ENCODE data around the gene COL18A1.

COL18A1 gene

DNA sequence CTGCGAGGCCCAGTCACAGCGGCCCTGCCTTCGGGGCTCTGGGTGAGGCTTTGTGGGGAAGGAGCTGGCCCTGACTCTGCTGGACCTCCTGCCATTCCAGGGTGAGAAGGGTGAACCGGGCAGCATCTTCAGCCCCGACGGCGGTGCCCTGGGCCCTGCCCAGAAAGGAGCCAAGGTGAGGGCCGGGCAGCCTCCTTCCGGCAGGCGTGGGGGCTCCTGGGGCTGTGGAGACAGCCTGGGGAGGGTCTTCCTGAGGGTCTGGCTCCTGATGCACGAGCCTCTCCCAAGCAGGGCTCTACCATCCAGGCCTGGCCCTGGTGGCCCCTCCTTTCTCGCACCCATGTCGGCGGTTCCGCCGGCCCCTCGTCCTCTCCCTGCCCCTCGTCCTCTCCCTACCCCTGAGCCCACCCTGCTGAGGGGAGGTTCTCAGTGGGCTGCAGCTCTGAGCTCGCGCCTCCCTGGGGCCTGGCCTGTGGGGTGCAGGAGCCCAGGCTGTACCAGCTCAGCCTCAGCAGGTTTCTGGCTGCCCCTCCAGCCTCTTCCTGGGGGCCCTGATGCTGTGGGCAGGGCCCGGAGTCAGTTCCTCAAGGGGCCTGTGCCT lies 88.5 kb downstream of the COL18A1 start:
- CTCF ChIA-PET, result interaction anchor here (0.7 kb wide), 1 partner anchor 485 kb away, joined by 4 read pairs; no protein-coding TSS in a partner anchor
- no peak for DNase-seq (ENCODE audit: low spot score)
- no peak for TF ChIP-seq CTCF (conservative IDR thresholded peaks at IDR 0.05; ENCODE audit: low read depth)
- POLR2A ChIA-PET (ENCODE audit: low non-redundant PET), result no interaction called here
- no peak overlapping the region for H3K27ac ChIP-seq

GRCh38 chr21:45494135-45494850 lies 89.3 kb downstream of the COL18A1 start:
- ChIA-PET CTCF (interaction anchor here (0.6 to 0.7 kb wide), 2 partner anchors 18 to 484 kb away, joined by 3 to 4 read pairs; no protein-coding TSS in a partner anchor), POLR2A (ENCODE audit: low non-redundant PET) (no interaction called here)
- H3K27ac ChIP-seq, result no peak overlapping the region
- no peak for TF ChIP-seq CTCF (conservative IDR thresholded peaks at IDR 0.05; ENCODE audit: low read depth)
- no peak for DNase-seq (ENCODE audit: low spot score)

GRCh38 chr21:45494851-45495680 lies 90.1 kb downstream of the COL18A1 start:
- CTCF ChIA-PET, result interaction anchor here (0.6 kb wide), 2 partner anchors 19 to 709 kb away, joined by 3 read pairs; no protein-coding TSS in a partner anchor
- TF ChIP-seq CTCF (conservative IDR thresholded peaks at IDR 0.05; ENCODE audit: low read depth), result no peak
- POLR2A ChIA-PET (ENCODE audit: low non-redundant PET), result no interaction called here
- no peak for DNase-seq (ENCODE audit: low spot score)
- no peak overlapping the region for H3K27ac ChIP-seq

DNA sequence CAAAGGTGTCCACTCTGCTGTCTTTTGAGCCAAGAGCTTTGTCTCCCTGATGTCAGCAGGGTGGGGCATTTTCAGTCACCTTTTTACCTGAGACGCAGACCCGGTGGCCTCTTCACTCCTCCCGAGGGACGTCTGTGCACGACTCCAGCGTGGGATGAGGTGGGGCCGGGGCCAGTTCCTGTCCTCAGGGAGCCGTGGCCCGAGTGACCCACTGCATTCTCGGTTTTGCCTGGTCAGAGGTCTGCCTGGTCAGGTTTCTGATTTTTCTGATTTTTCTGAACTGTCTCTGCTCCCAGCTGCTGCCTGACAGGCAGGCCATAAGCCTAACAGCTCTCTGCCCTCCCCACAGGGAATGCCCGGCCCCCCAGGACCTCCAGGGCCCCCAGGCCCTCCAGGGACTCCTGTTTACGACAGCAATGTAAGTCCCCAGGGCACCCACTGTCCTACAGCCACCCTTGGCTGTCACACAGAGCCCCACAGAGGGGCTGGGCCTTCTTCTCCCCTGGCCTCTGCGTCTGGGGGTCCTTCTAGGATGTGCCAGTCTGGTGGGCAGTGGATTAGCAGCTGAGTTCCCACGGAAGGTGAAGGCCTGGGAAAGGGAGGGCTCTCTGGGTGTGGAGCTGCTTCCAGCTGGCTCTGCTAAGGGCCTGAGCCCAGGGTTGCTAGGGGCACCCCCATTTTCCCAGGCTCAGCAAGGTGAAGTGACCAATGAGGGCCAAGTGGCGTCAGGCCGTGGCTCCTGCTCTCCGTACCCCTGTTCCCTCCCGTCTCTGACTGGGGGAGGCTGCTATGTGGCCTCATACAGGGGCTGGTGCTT lies 91.4 kb downstream of the COL18A1 start:
- H3K27ac ChIP-seq, result no peak overlapping the region
- DNase-seq (ENCODE audit: low spot score), result no peak
- ChIA-PET POLR2A (ENCODE audit: low non-redundant PET) (no interaction called here), CTCF (no interaction called here)
- no peak for TF ChIP-seq CTCF (conservative IDR thresholded peaks at IDR 0.05; ENCODE audit: low read depth)

DNA sequence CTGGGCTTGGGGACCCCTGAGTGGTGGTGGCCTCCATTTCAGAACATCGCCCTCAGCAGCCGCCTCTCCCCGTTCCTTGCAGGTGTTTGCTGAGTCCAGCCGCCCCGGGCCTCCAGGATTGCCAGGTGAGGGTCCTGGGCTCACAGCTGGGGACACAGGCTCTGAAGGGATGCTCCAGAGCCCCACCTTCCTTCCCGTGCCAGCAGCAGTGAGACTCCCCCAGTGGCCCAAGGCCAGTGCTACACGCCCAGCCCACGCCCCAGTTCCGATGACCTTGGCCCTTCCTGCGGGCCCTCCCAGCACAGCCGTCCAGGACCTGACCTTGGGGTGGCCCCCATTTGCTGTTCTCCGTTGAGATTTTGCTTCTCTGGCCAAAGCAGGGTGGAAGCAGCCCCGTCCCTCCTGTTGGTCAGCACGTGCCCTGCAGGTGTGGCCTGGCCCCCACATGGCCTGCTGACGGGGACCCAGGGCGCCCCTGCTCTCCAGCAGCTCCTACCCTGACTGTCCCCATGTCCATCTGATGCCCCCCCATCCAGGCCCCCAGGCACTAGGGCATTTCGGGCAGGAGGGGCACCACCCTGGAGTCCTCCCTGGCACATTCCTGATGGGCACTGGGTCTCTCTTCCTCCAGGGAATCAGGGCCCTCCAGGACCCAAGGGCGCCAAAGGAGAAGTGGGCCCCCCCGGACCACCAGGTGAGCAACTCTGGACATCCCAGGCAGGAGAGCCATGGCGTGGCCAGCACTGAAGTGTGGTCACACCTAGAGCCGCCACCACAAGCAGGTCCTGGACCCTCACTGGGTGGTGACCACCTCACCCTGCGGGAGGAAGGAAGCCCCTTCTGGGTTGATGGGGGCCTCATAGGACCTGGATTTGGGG lies 92.2 kb downstream of the COL18A1 start:
- TF ChIP-seq CTCF (conservative IDR thresholded peaks at IDR 0.05; ENCODE audit: low read depth), result no peak

More for the DNA sequence above, 92.2 kb downstream of the COL18A1 start:
- ChIA-PET CTCF (no interaction called here), POLR2A (ENCODE audit: low non-redundant PET) (no interaction called here)
- H3K27ac ChIP-seq, result no peak overlapping the region
- no peak for DNase-seq (ENCODE audit: low spot score)

All from RWPE1 (cell line).